OCI-LY3 (cell line): ENCODE results near the gene TMEM187.

Experiments
- H2AFZ ChIP-seq: fragments of 200-600, 300-600 bp; shearing (Covaris generic); 2 replicates; pipeline ENCODE4 v1.6.0; 2014; ENCODE audit warnings: antibody characterized with exemption, low read depth, low read length
- H3K27ac ChIP-seq: fragments of 200-600, 300-600 bp; sonication (generic); 2 replicates; pipeline ENCODE4 v1.5.1; 2014; ENCODE audit warnings: mild to moderate bottlenecking, low read length, moderate library complexity, mixed read lengths
- H3K27me3 ChIP-seq: fragments of 200-600, 300-600 bp; sonication (generic); 2 replicates; pipeline ENCODE4 v1.6.1; 2014; ENCODE audit warnings: low read depth, low read length, mixed read lengths
- H3K36me3 ChIP-seq: fragments of 200-600, 300-600 bp; sonication (generic); replicated peaks from 2 replicates; pipeline ENCODE3; 2014; ENCODE audit warnings: low read depth, low read length, mixed read lengths
- H3K4me1 ChIP-seq: fragments of 300-600, 200-600 bp; sonication (generic); 2 replicates; pipeline ENCODE4 v1.6.1; 2014; ENCODE audit warnings: low read length, mixed read lengths
- H3K4me2 ChIP-seq: fragments of 200-600, 300-600 bp; sonication (generic); 2 replicates; pipeline ENCODE4 v1.6.1; 2014; ENCODE audit warnings: low read length, mixed read lengths
- H3K4me3 ChIP-seq: fragments of 300-600, 200-600 bp; sonication (generic); 2 replicates; pipeline ENCODE4 v1.5.1; 2014; ENCODE audit warnings: antibody characterized with exemption, mild to moderate bottlenecking, low read length, moderate library complexity
- H3K79me2 ChIP-seq: fragments of 300-600, 200-600 bp; shearing (Covaris generic); 2 replicates; pipeline ENCODE4 v1.6.1; 2014; ENCODE audit warnings: mild to moderate bottlenecking, low read length, mixed read lengths
- H3K9ac ChIP-seq: fragments of 300-600, 200-600 bp; shearing (Covaris generic); 2 replicates; pipeline ENCODE4 v1.6.0; 2014; ENCODE audit warnings: mild to moderate bottlenecking, low read length, moderate library complexity
- H3K9me3 ChIP-seq: fragments of 200-600, 300-600 bp; shearing (Covaris generic); 2 replicates; pipeline ENCODE4 v1.6.1; 2014; ENCODE audit warnings: low read length, mixed read lengths; ENCODE audit not compliant: insufficient read depth
- H4K20me1 ChIP-seq: fragments of 200-600, 300-600 bp; sonication (generic); 2 replicates; pipeline ENCODE4 v1.6.1; 2016; ENCODE audit warnings: low read length, mixed read lengths; ENCODE audit not compliant: insufficient read depth
- CTCF ChIP-seq: fragments of 200-600, 300-600 bp; sonication (generic); IDR thresholded peaks from 2 replicates; pipeline ENCODE4 v1.5.1; 2014; ENCODE audit warnings: antibody characterized with exemption, low read length, low read depth
- EZH2phosphoT487 ChIP-seq: fragments of 200-600 bp; shearing (Covaris generic); IDR thresholded peaks from 2 replicates; pipeline ENCODE4 v1.6.1; 2018; ENCODE audit warnings: antibody characterized with exemption, mixed run types, low read depth

The TMEM187 gene

DNA sequence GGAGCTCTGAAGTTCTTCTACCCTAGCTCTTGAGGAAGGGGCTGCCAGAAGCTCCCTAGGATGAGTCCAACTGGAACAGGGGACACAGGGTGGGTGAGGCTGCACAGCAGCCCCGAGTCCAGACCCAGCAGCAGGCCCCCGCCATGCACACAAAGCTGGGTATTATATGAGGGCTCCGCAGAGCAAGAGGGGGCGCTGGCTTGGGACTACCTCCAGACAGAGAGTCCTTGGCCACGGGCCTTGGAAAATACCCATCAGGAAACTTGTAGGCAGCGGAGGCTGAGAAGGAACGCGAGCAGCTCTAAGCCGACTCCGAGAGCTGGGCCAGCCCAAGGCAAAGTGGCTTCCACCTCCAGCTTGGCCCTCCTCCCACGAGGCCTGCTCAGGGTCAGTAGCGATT lies 9.0 kb upstream of the TMEM187 start:
- H3K4me2 ChIP-seq = no peak overlapping the region
- no peaks in the 10 kb centered on the region for H3K27me3 ChIP-seq
- no peaks in the 10 kb centered on the region for H3K9me3 ChIP-seq
- no peak overlapping the region for H3K9ac ChIP-seq
- H3K27ac ChIP-seq = no peak overlapping the region
- no peak for TF ChIP-seq EZH2phosphoT487
- no peak for TF ChIP-seq CTCF
- H4K20me1 ChIP-seq = peaks cover 46% of the 10 kb centered on the region
- peaks cover 63% of the 10 kb centered on the region for H3K79me2 ChIP-seq
- H2AFZ ChIP-seq = no peak overlapping the region
- H3K36me3 ChIP-seq = peaks cover 34% of the 10 kb centered on the region
- peaks cover 18% of the 10 kb centered on the region for H3K4me1 ChIP-seq
- H3K4me3 ChIP-seq = no peak overlapping the region

DNA sequence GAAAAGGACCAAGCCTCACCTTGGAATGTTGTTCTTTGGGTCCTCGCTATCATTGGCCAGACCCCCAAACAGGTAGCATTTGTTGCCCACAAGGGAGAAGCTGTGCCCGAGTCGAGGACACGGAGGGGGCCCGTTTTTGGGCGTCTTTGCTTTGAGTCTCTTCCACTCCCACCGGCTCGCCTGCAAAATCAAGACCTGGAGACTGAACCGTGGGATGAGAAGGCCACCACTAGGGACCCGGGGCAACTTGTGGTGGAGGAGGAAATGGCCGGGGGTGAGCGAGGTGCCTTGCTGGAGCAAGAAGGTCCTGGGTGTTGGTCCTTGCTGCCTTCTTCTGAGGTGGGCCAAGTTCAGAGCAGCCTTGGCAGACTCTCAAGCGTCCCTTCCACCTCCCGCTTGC lies 8.4 kb upstream of the TMEM187 start:
- peaks cover 68% of the 10 kb centered on the region for H3K79me2 ChIP-seq
- no peak overlapping the region for H3K4me2 ChIP-seq
- H3K36me3 ChIP-seq = peaks cover 35% of the 10 kb centered on the region
- H3K4me3 ChIP-seq = no peak overlapping the region
- H3K9ac ChIP-seq = no peak overlapping the region
- H3K27me3 ChIP-seq = no peaks in the 10 kb centered on the region
- TF ChIP-seq CTCF (no peak), EZH2phosphoT487 (no peak)
- peaks cover 23% of the 10 kb centered on the region for H3K4me1 ChIP-seq
- no peak overlapping the region for H2AFZ ChIP-seq
- H3K9me3 ChIP-seq = no peaks in the 10 kb centered on the region
- H3K27ac ChIP-seq = no peak overlapping the region
- peaks cover 52% of the 10 kb centered on the region for H4K20me1 ChIP-seq

DNA sequence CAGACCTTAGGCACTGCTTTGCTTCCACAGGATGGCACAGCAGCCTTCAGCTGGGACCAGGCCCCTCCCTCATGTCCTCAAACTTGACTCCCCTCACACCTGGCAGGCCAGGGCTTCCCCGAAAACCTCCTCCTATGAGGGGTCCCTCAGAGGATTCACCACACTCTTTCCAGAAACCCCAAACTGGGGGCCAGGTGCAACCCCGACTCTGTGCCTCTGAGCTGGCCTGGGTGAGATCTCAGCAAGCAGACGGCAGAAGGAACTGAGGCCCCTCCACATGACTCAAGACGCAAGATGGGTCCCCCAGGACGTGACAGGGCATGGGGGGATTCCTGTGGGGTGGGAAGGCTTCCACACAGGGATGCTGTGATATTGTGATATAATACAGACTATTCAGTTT lies 7.1 kb upstream of the TMEM187 start:
- peaks cover 60% of the 10 kb centered on the region for H4K20me1 ChIP-seq
- no peak overlapping the region for H3K27ac ChIP-seq
- H3K79me2 ChIP-seq = peaks cover 81% of the 10 kb centered on the region
- H3K36me3 ChIP-seq = peaks cover 37% of the 10 kb centered on the region
- no peak overlapping the region for H3K4me3 ChIP-seq
- H3K9me3 ChIP-seq = no peaks in the 10 kb centered on the region
- H3K4me2 ChIP-seq = no peak overlapping the region
- no peak overlapping the region for H3K9ac ChIP-seq
- TF ChIP-seq EZH2phosphoT487 = no peak
- no peak for TF ChIP-seq CTCF
- peaks cover 27% of the 10 kb centered on the region for H3K4me1 ChIP-seq
- no peak overlapping the region for H2AFZ ChIP-seq
- H3K27me3 ChIP-seq = no peaks in the 10 kb centered on the region

GRCh38 chrX:153966283-153966688 lies 6.3 kb upstream of the TMEM187 start:
- Histone ChIP-seq H3K36me3 (peaks cover 37% of the 10 kb centered on the region), H3K79me2 (peaks cover 90% of the 10 kb centered on the region), H3K4me2 (no peak overlapping the region; the same call in 1 of the 2 replicates)

More at GRCh38 chrX:153966283-153966688, 6.3 kb upstream of the TMEM187 start:
- Histone ChIP-seq H3K27me3 (no peaks in the 10 kb centered on the region), H3K9ac (no peak overlapping the region), H3K4me3 (no peak overlapping the region), H3K4me1 (peaks cover 27% of the 10 kb centered on the region), H3K27ac (no peak overlapping the region), H2AFZ (no peak overlapping the region), H3K9me3 (no peaks in the 10 kb centered on the region), H4K20me1 (peaks cover 60% of the 10 kb centered on the region)
- TF ChIP-seq CTCF (no peak), EZH2phosphoT487 (no peak)
